ACC112 (cell line): ENCODE results near the gene JADE2.
A peak's percentile ranks its signal among the peaks of the same experiment; 100 is the strongest.

Source experiments
- H2AFZ ChIP-seq: fragments of 200-600 bp; sonication (generic); one replicate; pipeline ENCODE4 v1.6.0; 2017; ENCODE audit warnings: antibody characterized with exemption, low read length; ENCODE audit not compliant: unreplicated experiment
- H3K27ac ChIP-seq: fragments of 200-600 bp; sonication (generic); 2 replicates; pipeline ENCODE4 v1.5.1; 2014; ENCODE audit warnings: low read depth, mild to moderate bottlenecking, antibody characterized with exemption, low read length, moderate library complexity
- H3K27me3 ChIP-seq: fragments of 200-600 bp; sonication (generic); 2 replicates; pipeline ENCODE4 v1.6.1; 2014; ENCODE audit warnings: mild to moderate bottlenecking, antibody characterized with exemption, low read length, moderate library complexity, mixed read lengths; ENCODE audit not compliant: insufficient read depth
- H3K36me3 ChIP-seq: fragments of 200-600 bp; sonication (generic); 2 replicates; pipeline ENCODE4 v1.6.1; 2016; ENCODE audit warnings: mild to moderate bottlenecking, antibody characterized with exemption, low read length, moderate library complexity, mixed read lengths; ENCODE audit not compliant: insufficient read depth
- H3K4me1 ChIP-seq: fragments of 200-600 bp; sonication (generic); one replicate; pipeline ENCODE4 v1.6.1; 2016; ENCODE audit warnings: low read length, mixed read lengths; ENCODE audit not compliant: insufficient read depth, unreplicated experiment, control insufficient read depth
- H3K4me3 ChIP-seq: fragments of 200-600 bp; sonication (generic); 2 replicates; pipeline ENCODE4 v1.5.1; 2014; ENCODE audit warnings: mild to moderate bottlenecking, low read depth, low read length
- H3K79me2 ChIP-seq: fragments of 200-600 bp; sonication (generic); one replicate; pipeline ENCODE4 v1.6.0; 2016; ENCODE audit warnings: low read length; ENCODE audit not compliant: control insufficient read depth, unreplicated experiment, insufficient read depth

The JADE2 gene

GRCh38 chr5:134578578-134579283 is 53.3 kb downstream of the JADE2 start:
- peaks cover 7% of the 10 kb centered on the region; the same call in 1 of the 2 replicates for H3K36me3 ChIP-seq
- H3K79me2 ChIP-seq, result no peaks in the 10 kb centered on the region
- no peak overlapping the region for H3K4me3 ChIP-seq
- H2AFZ ChIP-seq, result no peak overlapping the region
- no peaks in the 10 kb centered on the region for H3K27me3 ChIP-seq
- H3K27ac ChIP-seq, result no peak overlapping the region
- peaks cover 16% of the 10 kb centered on the region for H3K4me1 ChIP-seq

DNA sequence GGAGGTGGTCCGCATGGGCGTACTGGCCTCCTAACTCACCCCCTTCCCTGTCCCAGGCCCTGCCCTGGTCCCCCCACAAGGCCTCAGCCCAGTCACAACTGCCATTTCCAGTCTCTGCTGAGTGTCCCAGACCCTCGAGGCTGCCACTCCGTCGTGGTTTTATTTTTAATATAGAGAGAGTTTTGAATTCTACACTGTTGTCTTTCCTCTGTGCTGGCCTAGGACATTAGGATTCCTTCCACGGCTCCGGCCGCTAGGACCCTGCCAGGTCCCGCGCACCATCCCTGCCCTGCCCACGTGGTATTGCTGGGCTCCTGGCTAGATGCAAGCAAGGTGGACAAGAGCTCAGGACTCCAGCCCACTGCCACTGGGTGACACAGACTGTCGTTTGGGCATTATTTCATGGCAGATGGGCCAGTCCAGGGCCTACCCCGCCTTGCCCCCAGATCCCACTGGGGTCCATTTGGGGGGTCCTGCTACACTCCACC is 53.9 kb downstream of the JADE2 start:
- Histone ChIP-seq H3K27me3 (no peaks in the 10 kb centered on the region), H3K36me3 (peaks cover 5% of the 10 kb centered on the region; the same call in 1 of the 2 replicates), H3K79me2 (no peaks in the 10 kb centered on the region), H3K4me1 (peaks cover 16% of the 10 kb centered on the region), H3K27ac (no peak overlapping the region), H2AFZ (no peak overlapping the region), H3K4me3 (no peak overlapping the region)

GRCh38 chr5:134580001-134580460 is 54.6 kb downstream of the JADE2 start:
- Histone ChIP-seq H3K4me3 (no peak overlapping the region), H2AFZ (no peak overlapping the region), H3K79me2 (no peaks in the 10 kb centered on the region), H3K4me1 (peaks cover 16% of the 10 kb centered on the region), H3K27me3 (no peaks in the 10 kb centered on the region), H3K27ac (no peak overlapping the region), H3K36me3 (no peaks in the 10 kb centered on the region; the same call in 1 of the 2 replicates)

GRCh38 chr5:134581241-134581981 is 55.9 kb downstream of the JADE2 start:
- Histone ChIP-seq H3K4me1 (peaks cover 13% of the 10 kb centered on the region), H3K79me2 (no peaks in the 10 kb centered on the region), H2AFZ (no peak overlapping the region), H3K27ac (no peak overlapping the region), H3K36me3 (no peaks in the 10 kb centered on the region; the same call in 1 of the 2 replicates), H3K4me3 (no peak overlapping the region), H3K27me3 (no peaks in the 10 kb centered on the region)

DNA sequence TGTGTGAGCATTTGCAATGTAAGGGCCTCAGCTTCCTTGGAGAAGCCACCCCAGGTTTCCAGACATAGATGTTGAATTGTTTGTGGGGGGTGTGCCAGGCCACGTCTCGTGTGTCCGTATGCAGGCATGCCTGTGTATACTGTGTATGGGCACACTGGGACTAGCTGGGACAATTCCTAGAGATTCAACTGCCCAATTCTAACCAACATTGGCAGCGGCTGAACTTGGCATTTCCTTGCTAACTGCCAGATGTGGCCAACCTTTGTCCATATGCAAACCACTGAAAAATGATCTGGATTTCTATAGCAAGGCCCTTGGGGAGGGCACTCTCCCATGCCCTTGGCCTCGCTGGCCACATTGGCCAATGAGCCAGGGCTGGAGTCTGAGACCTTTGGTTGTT is 56.8 kb downstream of the JADE2 start:
- H3K36me3 ChIP-seq, result no peaks in the 10 kb centered on the region; the same call in 1 of the 2 replicates

GRCh38 chr5:134582941-134583340 is 57.5 kb downstream of the JADE2 start:
- Histone ChIP-seq H3K79me2 (no peaks in the 10 kb centered on the region), H3K36me3 (no peaks in the 10 kb centered on the region; the same call in 1 of the 2 replicates), H3K4me3 (no peak overlapping the region), H3K27me3 (no peaks in the 10 kb centered on the region), H3K27ac (no peak overlapping the region), H3K4me1 (peaks cover 4% of the 10 kb centered on the region), H2AFZ (no peak overlapping the region)

More for the DNA sequence above, 56.8 kb downstream of the JADE2 start:
- Histone ChIP-seq H3K79me2 (no peaks in the 10 kb centered on the region), H3K27ac (no peak overlapping the region), H3K4me3 (no peak overlapping the region), H3K27me3 (no peaks in the 10 kb centered on the region), H2AFZ (no peak overlapping the region), H3K4me1 (peaks cover 8% of the 10 kb centered on the region)

DNA sequence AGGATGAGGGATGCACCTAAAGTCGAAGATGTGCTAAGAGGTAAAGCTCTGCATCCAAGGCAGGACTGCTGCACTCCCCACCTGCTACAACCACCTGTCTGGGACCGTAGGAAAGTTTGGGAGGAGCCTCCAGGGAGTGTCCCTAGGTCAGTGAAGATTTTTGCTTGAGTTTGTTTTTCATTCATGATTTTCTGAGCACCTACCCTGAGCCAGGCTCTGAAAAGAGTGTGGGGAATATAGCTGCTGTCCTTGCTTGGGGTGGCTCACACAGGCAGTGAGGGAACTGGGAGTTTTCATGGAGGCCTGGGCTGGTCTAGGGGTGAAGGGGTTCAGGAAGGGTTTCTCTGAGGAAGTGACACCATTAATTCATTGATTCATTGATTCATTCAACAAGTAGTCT is 58.3 kb downstream of the JADE2 start:
- Histone ChIP-seq H3K4me3 (no peak overlapping the region), H3K4me1 (peaks cover 4% of the 10 kb centered on the region), H2AFZ (no peak overlapping the region), H3K36me3 (no peaks in the 10 kb centered on the region; the same call in 1 of the 2 replicates), H3K27me3 (no peaks in the 10 kb centered on the region), H3K27ac (no peak overlapping the region), H3K79me2 (no peaks in the 10 kb centered on the region)

GRCh38 chr5:134584662-134585061 is 59.2 kb downstream of the JADE2 start:
- Histone ChIP-seq H2AFZ (no peak overlapping the region), H3K4me3 (no peak overlapping the region), H3K27ac (no peak overlapping the region), H3K27me3 (no peaks in the 10 kb centered on the region), H3K4me1 (peaks cover 4% of the 10 kb centered on the region), H3K79me2 (no peaks in the 10 kb centered on the region), H3K36me3 (no peaks in the 10 kb centered on the region)

DNA sequence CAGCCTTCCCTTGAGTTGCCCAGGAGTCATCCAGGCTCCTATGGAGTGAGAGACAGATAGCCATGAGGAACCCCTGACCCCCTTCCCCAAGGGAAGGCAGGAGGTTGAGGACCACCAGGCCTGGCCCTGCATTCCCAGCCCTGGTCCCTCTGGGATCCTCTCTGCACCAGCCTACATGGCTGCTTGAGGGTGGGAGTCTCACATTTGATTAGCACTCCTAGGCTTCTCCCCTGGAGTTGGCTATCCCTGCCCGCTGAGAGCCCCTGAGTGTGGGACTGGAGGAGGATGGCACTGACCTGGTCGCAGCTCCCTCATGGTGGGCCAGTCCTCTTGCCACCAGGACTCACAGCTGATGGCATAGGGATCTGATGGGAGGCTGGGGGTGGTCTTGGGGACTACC is 60.5 kb downstream of the JADE2 start:
- no peaks in the 10 kb centered on the region for H3K27me3 ChIP-seq
- no peak overlapping the region for H3K27ac ChIP-seq
- no peaks in the 10 kb centered on the region for H3K36me3 ChIP-seq
- peaks cover 4% of the 10 kb centered on the region for H3K4me1 ChIP-seq
- no peak overlapping the region for H3K4me3 ChIP-seq
- no peaks in the 10 kb centered on the region for H3K79me2 ChIP-seq
- H2AFZ ChIP-seq, result no peak overlapping the region

DNA sequence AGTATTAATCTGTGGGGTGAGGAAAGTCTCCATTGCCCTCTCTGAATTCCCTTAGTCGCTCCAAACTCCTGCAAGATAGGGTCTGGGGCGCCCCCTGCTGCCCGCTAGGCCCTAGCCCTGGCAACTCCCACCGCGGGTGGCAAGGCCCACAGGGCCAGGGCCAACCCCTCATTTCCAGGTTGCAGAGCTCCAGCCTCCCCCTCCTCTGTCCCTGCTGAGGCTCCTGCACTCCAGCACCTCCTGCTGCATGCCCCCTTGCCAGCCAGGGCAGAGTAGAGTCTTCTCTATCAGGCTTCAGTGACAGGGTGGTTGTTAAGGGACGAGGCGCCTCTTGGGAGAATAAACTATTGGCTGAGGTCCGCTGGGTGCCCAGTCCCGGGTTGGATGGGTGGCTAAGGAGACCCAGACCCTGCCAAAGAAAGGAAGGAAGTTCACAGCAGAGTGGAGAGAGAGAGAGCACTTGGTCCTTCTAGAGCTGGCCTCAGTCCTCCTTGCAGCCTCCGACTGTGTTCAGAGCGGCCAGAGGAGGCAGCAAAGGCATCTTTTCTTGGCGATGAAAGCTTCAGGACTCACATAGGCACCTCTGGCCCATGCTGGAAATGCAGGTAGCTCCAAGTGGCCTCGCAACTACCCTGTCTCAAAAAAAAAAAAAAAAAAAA is 61.5 kb downstream of the JADE2 start:
- H3K27ac ChIP-seq, result no peak overlapping the region
- H2AFZ ChIP-seq, result peak overlapping the region; percentile 55
- H3K4me3 ChIP-seq, result no peak overlapping the region
- H3K79me2 ChIP-seq, result no peaks in the 10 kb centered on the region
- H3K4me1 ChIP-seq, result peaks cover 6% of the 10 kb centered on the region
- H3K27me3 ChIP-seq, result no peaks in the 10 kb centered on the region
- H3K36me3 ChIP-seq, result no peaks in the 10 kb centered on the region
